Measurements from ENCODE around the gene GCGR. TPM values are rescaled to one million over a fixed set of nuclear protein-coding genes. Genes with fewer than 3 reads are reported as not detected.

The GCGR gene
- polyA plus RNA-seq, 1 experiment, result not detected

GRCh38 chr17:81849457-81849856, 45.5 kb downstream of the GCGR start:
- ChIA-PET POLR2A (no interaction called here), CTCF (no interaction called here)
- H3K36me3 ChIP-seq (ENCODE audit: control insufficient read depth, insufficient read depth, low read length), result peaks cover 63% of the 10 kb centered on the region
- DNase-seq (ENCODE audit: low read depth), result no peak
- no peaks in the 10 kb centered on the region for H3K27me3 ChIP-seq (ENCODE audit: control insufficient read depth, insufficient read depth, low read length)
- H3K4me3 ChIP-seq (ENCODE audit: low read depth, low read length), result no peak overlapping the region
- TF ChIP-seq, protein P1, sequence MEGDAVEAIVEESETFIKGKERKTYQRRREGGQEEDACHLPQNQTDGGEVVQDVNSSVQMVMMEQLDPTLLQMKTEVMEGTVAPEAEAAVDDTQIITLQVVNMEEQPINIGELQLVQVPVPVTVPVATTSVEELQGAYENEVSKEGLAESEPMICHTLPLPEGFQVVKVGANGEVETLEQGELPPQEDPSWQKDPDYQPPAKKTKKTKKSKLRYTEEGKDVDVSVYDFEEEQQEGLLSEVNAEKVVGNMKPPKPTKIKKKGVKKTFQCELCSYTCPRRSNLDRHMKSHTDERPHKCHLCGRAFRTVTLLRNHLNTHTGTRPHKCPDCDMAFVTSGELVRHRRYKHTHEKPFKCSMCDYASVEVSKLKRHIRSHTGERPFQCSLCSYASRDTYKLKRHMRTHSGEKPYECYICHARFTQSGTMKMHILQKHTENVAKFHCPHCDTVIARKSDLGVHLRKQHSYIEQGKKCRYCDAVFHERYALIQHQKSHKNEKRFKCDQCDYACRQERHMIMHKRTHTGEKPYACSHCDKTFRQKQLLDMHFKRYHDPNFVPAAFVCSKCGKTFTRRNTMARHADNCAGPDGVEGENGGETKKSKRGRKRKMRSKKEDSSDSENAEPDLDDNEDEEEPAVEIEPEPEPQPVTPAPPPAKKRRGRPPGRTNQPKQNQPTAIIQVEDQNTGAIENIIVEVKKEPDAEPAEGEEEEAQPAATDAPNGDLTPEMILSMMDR (IDR thresholded peaks at IDR 0.05; ENCODE audit: insufficient read depth, low read depth, low read length), result no peak

GRCh38 chr17:81851423-81851822, 47.5 kb downstream of the GCGR start:
- H3K27me3 ChIP-seq (ENCODE audit: control insufficient read depth, insufficient read depth, low read length), result no peaks in the 10 kb centered on the region
- CTCF ChIA-PET, result interaction anchor here (1.4 kb wide), 1 partner anchor 113 kb away, joined by 3 read pairs; no protein-coding TSS in a partner anchor
- TF ChIP-seq, protein P1 (IDR thresholded peaks at IDR 0.05; ENCODE audit: insufficient read depth, low read depth, low read length), result no peak
- no peak overlapping the region for H3K4me3 ChIP-seq (ENCODE audit: low read depth, low read length)
- H3K36me3 ChIP-seq (ENCODE audit: control insufficient read depth, insufficient read depth, low read length), result peaks cover 54% of the 10 kb centered on the region
- no peak for DNase-seq (ENCODE audit: low read depth)
- POLR2A ChIA-PET, result no interaction called here

- POLR2A ChIA-PET, result no interaction called here
These were observed 48.3 kb downstream of the GCGR start for GRCh38 chr17:81852237-81852636.

DNA sequence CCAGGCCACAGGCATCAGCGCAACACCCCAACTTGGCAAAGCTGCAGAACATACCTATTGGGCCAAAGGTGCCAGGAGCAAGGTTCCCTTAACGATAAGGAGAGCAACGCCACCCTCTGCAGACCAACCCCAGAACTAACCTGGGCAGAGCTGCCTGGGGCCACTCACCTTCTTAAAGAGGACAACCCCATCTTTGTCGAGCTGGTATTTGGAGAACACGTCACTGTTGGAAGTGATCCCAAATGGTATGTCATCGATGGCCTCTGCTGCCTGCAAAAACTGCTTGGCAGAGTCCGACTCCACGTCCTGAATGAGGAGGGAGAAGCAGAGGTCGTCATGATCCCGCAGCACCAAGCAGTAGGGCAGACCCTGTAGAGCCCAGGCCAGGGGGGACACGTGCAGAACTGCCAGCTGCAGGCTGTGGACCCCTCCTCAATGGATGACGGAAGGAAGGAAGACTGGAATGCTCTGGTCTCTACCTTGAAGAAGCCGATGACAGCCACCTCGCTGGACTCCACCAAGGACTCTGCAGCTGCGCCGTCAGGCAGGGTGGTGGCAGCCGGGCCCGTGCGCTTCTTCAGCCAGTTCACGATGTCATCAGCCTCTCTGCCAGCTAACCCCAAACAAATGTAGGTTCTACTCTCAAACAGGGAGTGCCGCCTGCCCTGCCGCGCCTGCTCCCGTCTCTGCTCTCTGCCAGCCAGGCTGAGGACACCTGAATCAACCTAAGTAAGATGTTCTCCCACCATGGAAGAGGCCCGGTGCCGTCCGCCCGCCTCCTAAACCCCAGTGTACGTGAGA, 51.2 kb downstream of the GCGR start:
- peaks cover 44% of the 10 kb centered on the region for H3K36me3 ChIP-seq (ENCODE audit: control insufficient read depth, insufficient read depth, low read length)
- H3K27me3 ChIP-seq (ENCODE audit: control insufficient read depth, insufficient read depth, low read length), result no peaks in the 10 kb centered on the region
- no peak for DNase-seq (ENCODE audit: low read depth)
- H3K4me3 ChIP-seq (ENCODE audit: low read depth, low read length), result no peak overlapping the region
- TF ChIP-seq, protein P1 (IDR thresholded peaks at IDR 0.05; ENCODE audit: insufficient read depth, low read depth, low read length), result no peak
- ChIA-PET POLR2A (interaction anchor here (0.6 kb wide), 1 partner anchor 144 kb away, joined by 4 read pairs; no protein-coding TSS in a partner anchor), CTCF (interaction anchor here (0.7 to 1.4 kb wide), 3 partner anchors 14 to 144 kb away, joined by 3 to 4 read pairs (median 4); no protein-coding TSS in a partner anchor)

More at GRCh38 chr17:81852237-81852636, 48.3 kb downstream of the GCGR start:
- DNase-seq (ENCODE audit: low read depth), result no peak
- no peaks in the 10 kb centered on the region for H3K27me3 ChIP-seq (ENCODE audit: control insufficient read depth, insufficient read depth, low read length)
- peaks cover 48% of the 10 kb centered on the region for H3K36me3 ChIP-seq (ENCODE audit: control insufficient read depth, insufficient read depth, low read length)
- H3K4me3 ChIP-seq (ENCODE audit: low read depth, low read length), result no peak overlapping the region
- CTCF ChIA-PET, result interaction anchor here (1.4 kb wide), 1 partner anchor 114 kb away, joined by 3 read pairs; no protein-coding TSS in a partner anchor
- TF ChIP-seq, protein P1 (IDR thresholded peaks at IDR 0.05; ENCODE audit: insufficient read depth, low read depth, low read length), result no peak

- Histone ChIP-seq H3K4me3 (ENCODE audit: low read depth, low read length) (peak overlapping the region; percentile 78), H3K27me3 (ENCODE audit: control insufficient read depth, insufficient read depth, low read length) (no peaks in the 10 kb centered on the region), H3K36me3 (ENCODE audit: control insufficient read depth, insufficient read depth, low read length) (peaks cover 26% of the 10 kb centered on the region)
- no peak for DNase-seq (ENCODE audit: low read depth)
- TF ChIP-seq, protein P1 (IDR thresholded peaks at IDR 0.05; ENCODE audit: insufficient read depth, low read depth, low read length), result no peak
- ChIA-PET CTCF (no interaction called here), POLR2A (interaction anchor here (0.6 kb wide), 2 partner anchors 13 to 156 kb away, joined by 11 to 18 read pairs; no protein-coding TSS in a partner anchor)
These were observed 54.4 kb downstream of the GCGR start for GRCh38 chr17:81858170-81858966.

All from BJ (cell line).